Tibial nerve (tissue), 4 donors: ENCODE results near the gene PAX1. TPM values are rescaled to one million over a fixed set of nuclear protein-coding genes. Genes with fewer than 3 reads are reported as not detected.

Experiments used
- DNase-seq, 2 donors: peaks; one replicate each; pipeline ENCODE4 v3.0.0-alpha.2; 2019; ENCODE audit warnings: low spot score in 2 of 2
- H3K27ac ChIP-seq, 4 donors: fragments of 200-600 bp; sonication (generic) in 3 of 4; one replicate each; pipeline ENCODE4 v1.5.1; 2017 to 2019; ENCODE audit warnings: mild to moderate bottlenecking in 1 of 4
- H3K27me3 ChIP-seq, 2 donors: fragments of 200-600 bp; sonication (generic) in 1 of 2; one replicate each; pipeline versions ENCODE4 v1.5.1 to v1.6.0; 2017 to 2019
- H3K36me3 ChIP-seq, 3 donors: fragments of 200-600 bp; sonication (generic); one replicate each; pipeline ENCODE4 v1.5.1; 2018 to 2019
- H3K4me1 ChIP-seq, 4 donors: fragments of 200-600 bp; sonication (generic) in 3 of 4; one replicate each; pipeline ENCODE4 v1.5.1; 2017 to 2019
- H3K4me3 ChIP-seq, 4 donors: fragments of 200-600 bp; sonication (generic) in 3 of 4; one replicate each; pipeline ENCODE4 v1.5.1; 2017 to 2019; ENCODE audit warnings: mild to moderate bottlenecking in 1 of 4, moderate library complexity in 1 of 4
- H3K9me3 ChIP-seq, 4 donors: fragments of 200-600 bp; sonication (generic) in 3 of 4; one replicate each; pipeline ENCODE4 v1.5.1; 2017 to 2019
- CTCF ChIP-seq, 5 experiments: fragments of 200-600 bp in 3 of 5; fragments of 450-650 bp in 2 of 5; sonication (generic) in 3 of 5; IDR thresholded peaks; one replicate each; pipeline ENCODE4 v1.5.1; 2016 to 2019; ENCODE audit warnings: antibody characterized with exemption in 5 of 5, mild to moderate bottlenecking in 3 of 5, moderate library complexity in 2 of 5
- EP300 ChIP-seq, 2 donors: sonication (generic); formaldehyde crosslinking; IDR thresholded peaks; one replicate each; pipeline ENCODE4 v1.6.1; 2017; ENCODE audit warnings: antibody characterized with exemption in 2 of 2, mild to moderate bottlenecking in 1 of 2
- POLR2A ChIP-seq, 2 donors: fragments of 450-650 bp; IDR thresholded peaks; one replicate each; pipeline ENCODE4 v1.6.1; 2017; ENCODE audit warnings: antibody characterized with exemption in 2 of 2, mild to moderate bottlenecking in 2 of 2, moderate library complexity in 2 of 2
- WGBS, 2 donors: methylation state at CpG; one replicate each; pipeline ENCODE4 v1.1.5; 2018; 5-methylcytosine and 5-hydroxymethylcytosine counted together
- total RNA-seq, 4 donors: library from RNA; depleted of rRNA; stranded (reverse); fragments of >200 nt; gene quantifications; one replicate each; pipeline ENCODE4 v1.1.0, GENCODE V29; 2016

Gene PAX1
- total RNA-seq, 4 donors from 2014 or later = not detected

- Histone ChIP-seq H3K9me3 (no peaks in the 10 kb centered on the region), H3K4me3 (no peak overlapping the region), H3K4me1 (peaks cover 0 to 12% (median 0%) of the 10 kb centered on the region in 4 donors), H3K36me3 (no peaks in the 10 kb centered on the region), H3K27ac (no peak overlapping the region), H3K27me3 (peaks cover 0 to 75% of the 10 kb centered on the region in 2 donors)
- no peak for TF ChIP-seq POLR2A (IDR thresholded peaks at IDR 0.05)
- TF ChIP-seq EP300 (IDR thresholded peaks at IDR 0.05) = no peak
- no peak for TF ChIP-seq CTCF (IDR thresholded peaks at IDR 0.05)
- no peak for DNase-seq
- 17 to 29% methylated on average over 10 of the region's 10 CpGs for WGBS, 2 donors
These were observed 9.9 kb downstream of the PAX1 start for GRCh38 chr20:21715193-21715881.

- no peaks in the 10 kb centered on the region for H3K36me3 ChIP-seq
- no peaks in the 10 kb centered on the region for H3K4me1 ChIP-seq
- peaks cover 0 to 31% of the 10 kb centered on the region in 2 donors for H3K27me3 ChIP-seq
- no peak overlapping the region for H3K4me3 ChIP-seq
- WGBS, 2 donors = 7 to 10% methylated on average over 4 of the region's 4 CpGs
- TF ChIP-seq CTCF (IDR thresholded peaks at IDR 0.05) = peak; percentile 54 to 65 (median 62)
- no peak for TF ChIP-seq EP300 (IDR thresholded peaks at IDR 0.05)
- peak; percentile 60 to 92 for DNase-seq
- H3K27ac ChIP-seq = no peak overlapping the region
- H3K9me3 ChIP-seq = no peaks in the 10 kb centered on the region
These were observed 14.2 kb downstream of the PAX1 start for GRCh38 chr20:21719592-21720214.

- H3K27ac ChIP-seq = no peak overlapping the region
- H3K4me1 ChIP-seq = no peaks in the 10 kb centered on the region
- no peaks in the 10 kb centered on the region for H3K27me3 ChIP-seq
- TF ChIP-seq EP300 (IDR thresholded peaks at IDR 0.05) = no peak
- TF ChIP-seq CTCF (IDR thresholded peaks at IDR 0.05) = no peak
- no peak for TF ChIP-seq POLR2A (IDR thresholded peaks at IDR 0.05)
- no peak overlapping the region for H3K4me3 ChIP-seq
- 51 to 59% methylated on average over 2 of the region's 2 CpGs for WGBS, 2 donors
- no peaks in the 10 kb centered on the region for H3K36me3 ChIP-seq
- no peaks in the 10 kb centered on the region for H3K9me3 ChIP-seq
- no peak for DNase-seq
These were observed 20.4 kb downstream of the PAX1 start for GRCh38 chr20:21725892-21726291.

GRCh38 chr20:21729316-21729715 is 23.9 kb downstream of the PAX1 start:
- WGBS, 2 donors = 90 to 93% methylated on average over 15 of the region's 15 CpGs
- Histone ChIP-seq H3K4me1 (no peaks in the 10 kb centered on the region), H3K4me3 (no peak overlapping the region), H3K9me3 (peaks cover 0 to 6% (median 0%) of the 10 kb centered on the region in 4 donors), H3K27ac (no peak overlapping the region), H3K36me3 (no peaks in the 10 kb centered on the region), H3K27me3 (no peaks in the 10 kb centered on the region)
- TF ChIP-seq EP300 (IDR thresholded peaks at IDR 0.05) = no peak
- TF ChIP-seq CTCF (IDR thresholded peaks at IDR 0.05) = no peak
- no peak for TF ChIP-seq POLR2A (IDR thresholded peaks at IDR 0.05)
- DNase-seq = no peak

GRCh38 chr20:21739161-21739560 is 33.7 kb downstream of the PAX1 start:
- no peak for TF ChIP-seq CTCF (IDR thresholded peaks at IDR 0.05)
- no peak for TF ChIP-seq EP300 (IDR thresholded peaks at IDR 0.05)
- TF ChIP-seq POLR2A (IDR thresholded peaks at IDR 0.05) = no peak
- Histone ChIP-seq H3K27me3 (no peaks in the 10 kb centered on the region), H3K4me3 (no peak overlapping the region), H3K27ac (no peak overlapping the region), H3K9me3 (peaks cover 0 to 42% (median 0%) of the 10 kb centered on the region in 4 donors), H3K4me1 (no peaks in the 10 kb centered on the region), H3K36me3 (no peaks in the 10 kb centered on the region)
- 87 to 95% methylated on average over 3 of the region's 3 CpGs for WGBS, 2 donors
- no peak for DNase-seq
